Fibroblast of pulmonary artery (primary cell): ENCODE data around the gene KRTAP10-9.
"Not testable (repeated sequence)": the region's sequence is repeated elsewhere in the genome, so short reads cannot be mapped to it uniquely, and the experiment has no call there.

Experiments
- DNase-seq: peaks from one replicate; pipeline ENCODE4 v3.0.0-alpha.2; 2010; ENCODE audit warnings: low read depth
- H3K4me3 ChIP-seq: replicated peaks from 2 replicates; pipeline ENCODE4 v1.5.1; 2011; ENCODE audit warnings: low read depth, mild to moderate bottlenecking, control low read depth, low read length, moderate library complexity
- TF ChIP-seq, protein P1 (sequence below): IDR thresholded peaks from 2 replicates; pipeline ENCODE4 v1.5.1; 2011; ENCODE audit warnings: mild to moderate bottlenecking, control low read depth, low read length, inconsistent platforms; ENCODE audit errors: missing control alignments

KRTAP10-9 gene

DNA sequence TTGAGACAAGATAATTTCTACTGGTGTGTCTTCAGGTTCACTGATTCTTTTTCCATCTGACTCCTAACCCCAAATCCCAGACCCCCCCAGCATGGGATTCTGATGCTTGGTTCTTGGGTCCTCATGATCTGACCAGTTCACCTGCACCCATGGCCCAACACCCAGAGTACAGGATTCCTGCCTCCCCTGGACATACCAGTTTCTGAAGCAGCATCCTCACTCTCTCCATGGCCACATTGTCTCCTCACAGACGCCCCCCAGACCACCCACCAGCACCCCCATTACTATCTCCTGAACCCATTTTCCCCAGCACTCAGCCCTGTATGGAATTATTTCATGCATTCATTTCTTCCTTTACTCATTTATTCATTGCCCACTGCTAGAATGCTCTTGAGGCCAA lies 30.0 kb downstream of the KRTAP10-9 start:
- no peak overlapping the region for H3K4me3 ChIP-seq
- no peak for DNase-seq
- TF ChIP-seq, protein P1, sequence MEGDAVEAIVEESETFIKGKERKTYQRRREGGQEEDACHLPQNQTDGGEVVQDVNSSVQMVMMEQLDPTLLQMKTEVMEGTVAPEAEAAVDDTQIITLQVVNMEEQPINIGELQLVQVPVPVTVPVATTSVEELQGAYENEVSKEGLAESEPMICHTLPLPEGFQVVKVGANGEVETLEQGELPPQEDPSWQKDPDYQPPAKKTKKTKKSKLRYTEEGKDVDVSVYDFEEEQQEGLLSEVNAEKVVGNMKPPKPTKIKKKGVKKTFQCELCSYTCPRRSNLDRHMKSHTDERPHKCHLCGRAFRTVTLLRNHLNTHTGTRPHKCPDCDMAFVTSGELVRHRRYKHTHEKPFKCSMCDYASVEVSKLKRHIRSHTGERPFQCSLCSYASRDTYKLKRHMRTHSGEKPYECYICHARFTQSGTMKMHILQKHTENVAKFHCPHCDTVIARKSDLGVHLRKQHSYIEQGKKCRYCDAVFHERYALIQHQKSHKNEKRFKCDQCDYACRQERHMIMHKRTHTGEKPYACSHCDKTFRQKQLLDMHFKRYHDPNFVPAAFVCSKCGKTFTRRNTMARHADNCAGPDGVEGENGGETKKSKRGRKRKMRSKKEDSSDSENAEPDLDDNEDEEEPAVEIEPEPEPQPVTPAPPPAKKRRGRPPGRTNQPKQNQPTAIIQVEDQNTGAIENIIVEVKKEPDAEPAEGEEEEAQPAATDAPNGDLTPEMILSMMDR: no peak

DNA sequence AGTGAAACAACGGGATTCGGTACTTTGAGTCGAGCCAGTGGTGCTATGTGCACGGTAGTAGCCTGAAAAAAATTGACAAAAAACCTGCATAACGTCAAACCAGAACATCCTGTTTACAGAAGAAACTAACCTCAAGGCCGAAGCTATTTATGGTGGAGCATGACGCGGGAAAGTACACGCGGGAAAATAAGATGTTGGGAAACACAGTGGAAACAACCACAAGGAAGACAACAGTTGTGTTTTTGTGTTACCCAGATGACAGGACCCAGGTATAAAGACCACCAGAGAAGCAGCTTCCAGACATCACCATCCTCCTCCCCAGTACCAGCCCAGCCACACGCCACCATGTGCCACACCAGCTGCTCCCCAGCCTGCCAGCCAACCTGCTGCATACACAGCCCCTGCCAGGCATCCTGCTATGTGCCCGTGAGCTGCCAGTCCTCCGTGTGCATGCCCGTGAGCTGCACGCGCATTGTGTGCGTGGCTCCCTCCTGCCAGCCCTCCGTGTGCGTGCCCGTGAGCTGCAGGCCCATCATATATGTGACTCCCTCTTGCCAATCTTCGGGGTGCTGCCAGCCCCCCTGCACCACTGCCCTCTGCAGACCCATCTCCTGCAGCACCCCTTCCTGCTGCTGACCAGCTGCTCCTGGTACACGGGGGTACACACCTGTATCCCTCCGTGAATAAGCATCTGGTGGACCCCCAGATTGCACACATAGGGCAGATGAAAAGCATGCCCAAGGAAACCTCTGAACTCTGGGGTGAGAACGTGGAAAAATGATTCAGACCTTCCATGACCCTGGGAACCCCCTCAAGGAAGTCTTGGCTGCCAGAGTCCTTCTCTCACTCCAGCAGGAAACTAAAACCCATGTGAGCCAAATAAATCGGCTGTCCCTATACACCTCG lies 31.0 kb downstream of the KRTAP10-9 start, which contains the start of gene KRTAP12-3:
Gene KRTAP12-3, plus strand, starts transcription at position 298 of the 906 bp plus-strand sequence. Its CDS starts 48 bp downstream, at position 346.
- TF ChIP-seq, protein P1: no peak
- no peak within 1 kb of the TSS for H3K4me3 ChIP-seq
- no peak for DNase-seq

DNA sequence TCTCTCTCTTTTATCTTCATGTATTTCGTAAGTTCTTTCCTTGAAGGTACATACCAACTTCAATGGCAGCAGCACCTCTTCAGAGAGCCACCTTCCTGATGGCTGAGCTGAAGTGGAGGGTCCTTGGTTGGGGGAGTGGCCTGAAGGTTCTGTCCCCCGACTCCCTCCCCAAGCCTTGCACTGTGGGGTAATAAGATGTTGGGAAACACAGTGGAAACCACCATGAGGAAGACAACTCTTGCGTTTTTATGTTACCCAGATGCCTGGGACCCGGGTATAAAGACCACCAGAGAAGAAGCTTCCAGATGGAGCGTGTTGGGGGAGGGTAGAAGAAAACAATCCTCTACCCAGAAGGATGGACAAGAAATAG lies 31.6 kb downstream of the KRTAP10-9 start:
- TF ChIP-seq, protein P1: no peak
- H3K4me3 ChIP-seq: no peak overlapping the region
- DNase-seq: no peak

DNA sequence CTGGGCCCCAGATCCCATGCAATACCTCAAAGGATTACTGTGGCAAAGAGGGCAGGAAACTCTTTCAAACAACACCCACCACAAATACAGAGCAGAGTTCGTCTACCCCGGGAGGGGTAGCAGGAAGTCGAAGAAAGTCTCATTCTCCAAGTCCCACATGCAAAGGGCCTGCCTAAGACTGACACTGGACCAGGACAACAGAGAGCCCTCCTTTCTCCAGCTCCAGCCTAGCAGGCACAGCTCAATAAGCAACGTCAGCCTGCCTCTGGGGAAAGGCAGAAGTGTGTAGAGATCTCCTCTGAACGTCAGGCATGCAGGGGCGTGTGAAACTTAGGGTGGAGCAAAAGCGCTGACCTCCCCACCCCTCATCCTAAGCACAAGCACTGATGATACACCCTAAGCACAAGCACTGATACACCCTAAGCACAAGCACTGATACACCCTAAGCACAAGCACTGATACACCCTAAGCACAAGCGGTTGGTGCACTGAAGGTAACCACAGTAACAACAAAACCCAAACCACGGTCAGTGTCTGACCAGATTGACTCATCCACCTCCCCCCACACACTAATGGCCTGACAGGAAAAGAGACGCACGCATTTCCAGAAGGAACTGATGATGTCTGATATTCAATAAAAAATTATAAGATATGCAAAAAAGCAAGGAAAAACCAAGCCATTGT lies 32.2 kb downstream of the KRTAP10-9 start:
- TF ChIP-seq, protein P1: no peak
- H3K4me3 ChIP-seq: no peak overlapping the region
- no peak for DNase-seq

DNA sequence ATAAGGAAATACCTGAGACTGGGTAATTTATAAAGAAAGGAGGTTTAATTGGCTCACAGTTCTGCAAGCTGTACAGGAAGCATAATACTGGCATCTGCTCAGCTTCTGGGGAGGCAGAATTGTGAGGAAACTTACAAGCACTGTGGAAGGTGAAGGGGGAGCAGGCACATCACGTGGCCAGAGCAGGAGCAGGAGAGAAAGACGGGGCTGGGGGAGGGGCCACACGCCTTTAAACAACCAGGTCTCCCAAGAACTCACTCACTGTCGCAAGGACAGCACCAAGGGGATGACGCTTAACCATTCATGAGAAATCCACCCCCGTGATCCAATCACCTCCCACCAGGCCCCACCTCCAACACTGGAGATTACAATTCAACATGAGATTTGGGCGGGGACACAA lies 34.7 kb downstream of the KRTAP10-9 start:
- H3K4me3 ChIP-seq, DNase-seq: not testable (repeated sequence)

DNA sequence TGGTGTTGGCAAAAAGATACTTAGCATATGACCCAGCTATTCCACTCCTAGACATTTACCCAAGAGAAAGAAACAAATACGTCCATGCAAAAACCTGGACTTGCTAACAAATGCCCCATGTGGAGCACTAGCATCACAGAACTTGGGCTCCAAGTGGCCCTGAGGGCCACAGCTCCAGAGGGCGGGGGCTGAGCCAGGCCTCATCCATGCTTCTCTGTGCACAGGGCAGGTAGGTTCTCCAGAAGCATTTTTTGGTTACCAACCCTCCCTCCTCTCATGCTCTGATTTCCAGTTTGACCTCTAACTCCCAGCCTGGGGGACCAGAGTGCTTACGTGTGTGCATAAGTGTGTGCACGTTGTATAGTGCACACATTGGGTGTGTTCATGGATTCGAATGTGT lies 37.8 kb downstream of the KRTAP10-9 start:
- TF ChIP-seq, protein P1: no peak
- no peak overlapping the region for H3K4me3 ChIP-seq
- no peak for DNase-seq
